Caki2 (cell line): Measurements from ENCODE around the gene EEF2K. TPM values are rescaled to one million over a fixed set of nuclear protein-coding genes. Genes with fewer than 3 reads are reported as not detected.

Experiments
- DNase-seq: peaks from one replicate; pipeline ENCODE4 v3.0.0-alpha.2; 2015; ENCODE audit warnings: low read depth
- in situ Hi-C: cut with HindIII; loops from 2 replicates; pipeline ENCODE4 v1.10.0; 2016; ENCODE audit warnings: low sequenced_read_pairs, low pct_unique_long_range_greater_than_20kb, mixed read lengths
- total RNA-seq: library from RNA; depleted of rRNA; stranded (reverse); fragments of >200 nt; shearing (Covaris generic); gene quantifications from 2 replicates; pipeline ENCODE4 v1.2.3, GENCODE V29; 2014; ENCODE audit warnings: low replicate concordance; rRNA removed

Gene EEF2K
- total RNA-seq, 1 experiment from 2014 or later, result 16.2 TPM

DNA sequence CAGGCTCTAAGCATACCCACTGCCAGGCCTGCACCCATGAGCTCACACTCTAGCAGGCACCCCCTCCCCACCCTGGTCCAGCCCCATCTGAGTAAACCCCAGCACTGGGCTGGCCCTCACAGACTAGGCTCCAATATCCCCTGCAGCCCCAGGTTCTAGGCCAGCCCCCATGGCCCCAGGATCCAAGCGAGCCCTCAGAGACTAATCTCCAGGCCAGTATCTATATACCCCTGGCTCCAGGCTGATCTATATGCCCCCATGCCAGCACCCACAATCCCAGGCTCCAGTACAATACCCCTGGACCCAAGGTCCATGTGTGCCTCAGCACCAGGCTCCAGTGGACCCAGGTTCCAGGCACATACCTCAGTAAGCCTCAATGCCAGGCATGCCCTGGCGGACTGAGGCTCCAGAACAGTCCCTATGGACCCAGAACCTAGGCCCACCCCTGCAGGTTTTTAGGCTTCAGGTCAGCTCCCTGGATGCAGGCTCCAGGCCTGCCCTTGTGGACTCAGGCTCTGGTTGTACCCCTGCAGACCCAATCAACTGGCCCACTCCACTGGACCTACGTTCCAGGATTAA lies 129.7 kb downstream of the EEF2K start:
- no peak for DNase-seq
- in situ Hi-C loops, result no loop called here

DNA sequence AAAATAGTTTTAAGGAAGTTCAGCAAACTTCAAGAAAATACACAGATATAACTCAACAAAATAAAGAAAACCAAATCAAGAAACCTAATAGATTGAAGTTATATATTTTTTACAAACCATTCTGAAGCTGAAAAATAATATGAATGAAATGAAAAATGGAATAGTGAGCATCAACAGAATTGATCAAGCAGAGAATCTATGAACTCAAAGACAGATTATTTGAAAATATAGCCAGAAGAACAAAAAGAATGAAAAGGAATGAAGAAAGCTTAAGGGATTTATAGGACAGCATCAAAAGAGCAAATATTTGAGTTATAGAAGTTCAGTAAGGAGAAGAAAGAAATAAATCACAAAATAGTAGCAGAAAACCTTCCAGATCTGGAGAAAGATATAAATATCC lies 130.5 kb downstream of the EEF2K start:
- DNase-seq, result no peak
- in situ Hi-C loops, result no loop called here

DNA sequence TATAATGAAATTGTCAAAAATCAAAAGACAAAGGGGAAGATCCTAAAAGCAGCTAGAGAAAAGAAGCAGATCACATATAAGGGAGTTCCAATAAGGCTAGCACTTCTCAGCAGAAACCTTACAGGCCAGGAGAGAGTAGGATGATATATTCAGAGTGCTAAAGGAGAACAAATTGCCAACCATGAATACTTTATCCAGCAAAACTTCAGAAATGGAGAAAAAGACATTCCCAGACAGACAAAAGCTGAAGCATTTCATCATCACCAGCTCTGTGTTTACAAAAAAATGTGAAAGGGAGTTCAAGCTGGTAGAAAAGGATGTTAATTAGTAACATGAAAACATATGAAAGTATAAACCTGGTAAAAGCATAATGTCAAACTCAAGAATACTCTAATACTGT lies 131.0 kb downstream of the EEF2K start:
- DNase-seq, result no peak
- in situ Hi-C loops, result no loop called here

DNA sequence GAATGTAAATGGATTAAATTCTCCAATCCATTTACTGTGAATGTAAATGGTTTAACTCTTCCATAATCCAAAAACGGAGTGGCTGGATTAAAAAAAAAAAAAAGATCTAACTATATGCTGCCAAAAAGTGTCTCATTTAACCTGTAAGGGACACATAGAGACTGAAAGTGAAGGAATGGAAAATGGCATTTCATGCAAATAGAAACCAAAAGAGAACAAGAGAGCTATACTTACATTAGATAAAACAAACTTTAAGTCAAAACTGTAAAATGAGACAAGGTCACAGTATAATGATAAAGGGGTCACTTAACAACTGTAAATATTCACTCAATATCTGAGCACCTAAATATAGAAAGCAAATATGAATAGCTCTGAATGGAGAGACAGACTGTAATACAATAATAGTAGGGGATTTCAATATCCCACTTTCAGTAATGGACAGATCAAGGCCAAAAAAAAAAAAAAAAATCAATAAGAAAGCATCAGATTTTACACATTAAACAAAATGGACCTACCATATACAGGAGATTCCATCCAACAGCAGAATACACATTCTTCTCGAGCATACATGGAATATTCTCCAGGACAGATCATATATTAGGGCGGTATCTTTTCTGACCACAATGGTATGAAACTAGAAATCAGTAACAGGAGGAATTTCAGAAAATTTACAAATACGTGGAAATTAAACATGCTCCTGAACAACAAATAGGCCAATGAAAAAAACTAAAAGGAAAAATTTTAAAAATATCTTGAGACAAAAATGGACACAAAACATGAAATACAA lies 132.0 kb downstream of the EEF2K start:
- no peak for DNase-seq
- in situ Hi-C loops, result no loop called here

Other genes starting within 250 kb of the EEF2K start
- not detected in 2 replicates for gene PDZD9, start 205.2 kb upstream of the EEF2K start, total RNA-seq
- 11.5 and 18.2 TPM in 2 replicates for gene MOSMO, start 198.2 kb upstream of the EEF2K start, total RNA-seq
- gene VWA3A, start 113.7 kb upstream of the EEF2K start, total RNA-seq, result not detected in 2 replicates
- gene SDR42E2, start 43.8 kb upstream of the EEF2K start, total RNA-seq, result not detected in 2 replicates
- 30.4 and 47.5 TPM in 2 replicates for gene POLR3E, start 91.1 kb downstream of the EEF2K start, total RNA-seq
- gene CDR2, start 168.3 kb downstream of the EEF2K start, total RNA-seq, result 172 and 220 TPM in 2 replicates